MM.1S (cell line): Measurements from ENCODE around the gene ANKRD61.
"Not testable (repeated sequence)": the region's sequence is repeated elsewhere in the genome, so short reads cannot be mapped to it uniquely, and the experiment has no call there.

Source experiments
- DNase-seq: peaks from one replicate; pipeline ENCODE4 v3.0.0-alpha.2; 2015
- H2AFZ ChIP-seq: fragments of 300-600 bp; sonication (generic); 2 replicates; pipeline ENCODE4 v1.6.0; 2016; ENCODE audit warnings: antibody characterized with exemption, low read length
- H3F3A ChIP-seq: fragments of 300-600 bp; sonication (generic); 2 replicates; pipeline ENCODE4 v1.6.1; 2016; ENCODE audit warnings: mild to moderate bottlenecking, antibody characterized with exemption, low read length, moderate library complexity, mixed read lengths; ENCODE audit not compliant: insufficient read depth
- H3K27ac ChIP-seq: fragments of 300-600 bp; sonication (generic); 2 replicates; pipeline ENCODE4 v1.5.1; 2016; ENCODE audit warnings: mild to moderate bottlenecking, low read length
- H3K27me3 ChIP-seq: fragments of 300-600 bp; sonication (generic); replicated peaks from 2 replicates; pipeline ENCODE4 v1.6.0; 2016; ENCODE audit warnings: low read length; ENCODE audit not compliant: insufficient read depth
- H3K36me3 ChIP-seq: fragments of 300-600 bp; sonication (generic); replicated peaks from 2 replicates; pipeline ENCODE4 v1.6.1; 2016; ENCODE audit warnings: mild to moderate bottlenecking, low read length, mixed read lengths; ENCODE audit not compliant: insufficient read depth
- H3K4me1 ChIP-seq: fragments of 300-600 bp; sonication (generic); 2 replicates; pipeline ENCODE4 v1.6.1; 2016; ENCODE audit warnings: low read length, mixed read lengths
- H3K4me2 ChIP-seq: fragments of 300-600 bp; sonication (generic); 2 replicates; pipeline ENCODE4 v1.6.0; 2016; ENCODE audit warnings: low read depth, low read length
- H3K4me3 ChIP-seq: fragments of 300-600 bp; sonication (generic); 2 replicates; pipeline ENCODE4 v1.5.1; 2016; ENCODE audit warnings: low read length, mixed read lengths
- H3K79me2 ChIP-seq: fragments of 300-600 bp; sonication (generic); 2 replicates; pipeline ENCODE4 v1.6.1; 2016; ENCODE audit warnings: mixed run types, low read length, mixed read lengths
- H3K9ac ChIP-seq: fragments of 300-600 bp; sonication (generic); 2 replicates; pipeline ENCODE4 v1.6.1; 2016; ENCODE audit warnings: low read length, mixed read lengths
- H3K9me2 ChIP-seq: fragments of 300-600 bp; sonication (generic); replicated peaks from 2 replicates; pipeline ENCODE4 v1.6.1; 2016; ENCODE audit warnings: mild to moderate bottlenecking, low read length, mixed read lengths; ENCODE audit not compliant: insufficient read depth
- H3K9me3 ChIP-seq: fragments of 300-600 bp; sonication (generic); replicated peaks from 2 replicates; pipeline ENCODE4 v1.6.1; 2016; ENCODE audit warnings: mild to moderate bottlenecking, low read length, mixed read lengths; ENCODE audit not compliant: insufficient read depth
- H4K20me1 ChIP-seq: fragments of 300-600 bp; sonication (generic); 2 replicates; pipeline ENCODE4 v1.6.1; 2016; ENCODE audit warnings: mild to moderate bottlenecking, low read length, moderate library complexity, mixed read lengths; ENCODE audit not compliant: insufficient read depth
- CTCF ChIP-seq: fragments of 300-600 bp; sonication (generic); IDR thresholded peaks from 2 replicates; pipeline ENCODE4 v1.5.1; 2016; ENCODE audit warnings: antibody characterized with exemption, low read length, mixed read lengths
- EZH2 ChIP-seq: fragments of 300-600 bp; sonication (generic); optimal IDR thresholded peaks from 2 replicates; pipeline ENCODE3; 2017; ENCODE audit warnings: low read depth, mild to moderate bottlenecking, antibody characterized with exemption, low read length, mixed read lengths
- EZH2phosphoT487 ChIP-seq: fragments of 300-600 bp; sonication (generic); IDR thresholded peaks from 2 replicates; pipeline ENCODE4 v1.6.1; 2018; ENCODE audit warnings: antibody characterized with exemption, low read length

ANKRD61 gene

GRCh38 chr7:6030988-6031387 is at the start of gene ANKRD61:
TSS of gene ANKRD61 (plus strand) at chr7:6031376. CDS start at chr7:6031376, 0 bp downstream.
- H3K79me2 ChIP-seq, result peaks cover 16% of the 10 kb centered on the region
- H3K4me1 ChIP-seq, result no peaks in the 10 kb centered on the region
- H3K27ac ChIP-seq, result no peak within 1 kb of the TSS
- no peaks in the 10 kb centered on the region for H3K9me2 ChIP-seq
- no peaks in the 10 kb centered on the region for H3K9me3 ChIP-seq
- DNase-seq, result no peak
- H3F3A ChIP-seq, result no peaks in the 10 kb centered on the region
- no peak for TF ChIP-seq EZH2
- TF ChIP-seq CTCF, result no peak
- no peak for TF ChIP-seq EZH2phosphoT487
- no peaks in the 10 kb centered on the region for H4K20me1 ChIP-seq
- no peak within 1 kb of the TSS for H3K4me3 ChIP-seq
- peaks cover 10% of the 10 kb centered on the region; the same call in 1 of the 2 replicates for H3K36me3 ChIP-seq
- H3K9ac ChIP-seq, result no peak within 1 kb of the TSS
- no peaks in the 10 kb centered on the region for H3K27me3 ChIP-seq
- no peak within 1 kb of the TSS for H3K4me2 ChIP-seq
- no peak within 1 kb of the TSS for H2AFZ ChIP-seq

DNA sequence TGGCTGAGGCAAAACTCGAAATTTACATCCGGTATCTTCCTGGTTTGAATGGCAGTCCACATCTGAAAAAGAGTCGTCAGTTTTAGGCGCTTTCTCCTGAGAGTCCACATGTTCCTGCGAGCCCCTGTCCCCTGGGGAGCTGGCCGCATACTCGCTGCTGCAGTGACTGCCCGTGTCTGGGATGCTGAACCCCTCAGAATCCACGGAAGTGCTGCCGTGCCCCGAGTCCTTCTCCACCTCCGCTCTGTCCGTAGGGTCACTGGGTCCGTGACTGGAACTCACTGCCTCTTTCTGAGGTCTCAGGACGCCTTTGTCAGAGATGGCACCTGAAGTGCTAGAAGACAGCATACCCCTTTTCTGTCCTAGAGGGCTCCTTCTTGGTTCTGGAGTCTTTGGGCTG is 44.1 kb upstream of the ANKRD61 start:
- H3K27me3 ChIP-seq, H3K27ac ChIP-seq, DNase-seq, H3K9me3 ChIP-seq, H3F3A ChIP-seq, H3K9me2 ChIP-seq, H3K9ac ChIP-seq, H3K4me1 ChIP-seq, H2AFZ ChIP-seq, H3K4me2 ChIP-seq, H4K20me1 ChIP-seq, H3K36me3 ChIP-seq, H3K79me2 ChIP-seq, H3K4me3 ChIP-seq: not testable (repeated sequence)

GRCh38 chr7:5997210-5997808 is 33.9 kb upstream of the ANKRD61 start:
- H3K27ac ChIP-seq, result no peak overlapping the region
- peaks cover 4% of the 10 kb centered on the region; the same call in 1 of the 2 replicates for H3K36me3 ChIP-seq
- no peaks in the 10 kb centered on the region for H3K27me3 ChIP-seq
- no peaks in the 10 kb centered on the region for H3K4me1 ChIP-seq
- DNase-seq, result peak; percentile 55
- no peaks in the 10 kb centered on the region for H4K20me1 ChIP-seq
- no peaks in the 10 kb centered on the region for H3F3A ChIP-seq
- no peaks in the 10 kb centered on the region for H3K9me3 ChIP-seq
- H3K79me2 ChIP-seq, result no peaks in the 10 kb centered on the region
- H3K4me3 ChIP-seq, result no peak overlapping the region
- H3K9me2 ChIP-seq, result no peaks in the 10 kb centered on the region
- H2AFZ ChIP-seq, result no peak overlapping the region
- H3K9ac ChIP-seq, result no peak overlapping the region
- H3K4me2 ChIP-seq, result no peak overlapping the region
- TF ChIP-seq EZH2phosphoT487 (no peak), CTCF (peak; percentile 54), EZH2 (no peak)

GRCh38 chr7:6007386-6007785 is 23.8 kb upstream of the ANKRD61 start:
- H3K4me1 ChIP-seq, result no peaks in the 10 kb centered on the region
- H3K79me2 ChIP-seq, result peaks cover 37% of the 10 kb centered on the region
- H4K20me1 ChIP-seq, result no peaks in the 10 kb centered on the region
- TF ChIP-seq EZH2 (no peak), CTCF (no peak), EZH2phosphoT487 (no peak)
- H3K4me3 ChIP-seq, result no peak overlapping the region
- no peak overlapping the region for H3K27ac ChIP-seq
- H2AFZ ChIP-seq, result no peak overlapping the region
- H3K36me3 ChIP-seq, result no peaks in the 10 kb centered on the region
- no peak for DNase-seq
- peaks cover 5% of the 10 kb centered on the region; the same call in 1 of the 2 replicates for H3F3A ChIP-seq
- no peaks in the 10 kb centered on the region for H3K27me3 ChIP-seq
- no peaks in the 10 kb centered on the region for H3K9me3 ChIP-seq
- H3K9ac ChIP-seq, result no peak overlapping the region
- no peak overlapping the region; the same call in 1 of the 2 replicates for H3K4me2 ChIP-seq
- no peaks in the 10 kb centered on the region for H3K9me2 ChIP-seq

DNA sequence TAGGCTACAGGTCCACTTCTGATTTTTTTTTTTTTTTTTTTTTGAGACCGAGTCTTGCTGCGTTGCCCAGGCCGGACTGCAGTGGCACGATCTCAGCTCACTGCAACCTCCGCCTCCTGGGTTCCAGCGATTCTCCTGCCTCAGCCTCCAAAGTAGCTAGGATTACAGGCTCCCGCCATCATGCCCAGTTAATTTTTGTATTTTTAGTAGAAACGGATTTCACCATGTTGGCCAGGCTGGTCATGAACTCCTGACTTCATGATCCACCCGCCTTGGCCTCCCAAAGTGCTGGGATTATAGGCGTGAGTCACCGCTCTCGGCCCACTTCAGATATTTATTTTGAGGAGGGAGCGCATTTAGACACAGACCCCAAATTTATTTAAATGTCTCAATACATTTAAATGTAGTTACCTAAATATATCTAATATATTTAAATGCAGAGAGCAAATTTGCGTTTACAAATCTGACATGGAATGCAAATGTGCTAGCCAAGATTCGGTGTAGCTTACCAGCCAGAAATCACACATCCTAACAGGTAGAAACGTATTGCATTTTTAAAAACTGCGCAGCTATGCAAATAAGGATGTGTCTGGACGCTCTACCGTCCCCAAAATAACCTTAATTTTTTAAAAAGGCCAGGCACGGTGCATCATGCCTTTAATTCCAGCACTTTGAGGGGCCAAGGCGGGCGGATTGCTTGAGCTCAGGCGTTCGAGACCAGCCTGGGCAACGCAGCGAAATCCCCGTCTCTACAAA is 23.2 kb upstream of the ANKRD61 start:
- not testable (repeated sequence) for H3K27me3 ChIP-seq, H3K9me3 ChIP-seq, H3K27ac ChIP-seq, H3K4me1 ChIP-seq, H2AFZ ChIP-seq, H4K20me1 ChIP-seq, H3K9me2 ChIP-seq, H3K36me3 ChIP-seq, H3F3A ChIP-seq
- H3K4me2 ChIP-seq, result peak overlapping the region; percentile 69; the same call in 1 of the 2 replicates
- peak; percentile 32 for DNase-seq
- peaks cover 44% of the 10 kb centered on the region for H3K79me2 ChIP-seq
- H3K4me3 ChIP-seq, result peak overlapping the region; percentile 97
- peak overlapping the region; percentile 91; the same call in 1 of the 2 replicates for H3K9ac ChIP-seq
